Measurements from ENCODE around the gene NCDN. TPM values are rescaled to one million over a fixed set of nuclear protein-coding genes. Genes with fewer than 3 reads are reported as not detected.

The NCDN gene
- total and polyA plus RNA-seq, 2 donors (not counting 1 experiment from before 2014, with no cell fraction given), result 18.1 to 33.2 TPM

DNA sequence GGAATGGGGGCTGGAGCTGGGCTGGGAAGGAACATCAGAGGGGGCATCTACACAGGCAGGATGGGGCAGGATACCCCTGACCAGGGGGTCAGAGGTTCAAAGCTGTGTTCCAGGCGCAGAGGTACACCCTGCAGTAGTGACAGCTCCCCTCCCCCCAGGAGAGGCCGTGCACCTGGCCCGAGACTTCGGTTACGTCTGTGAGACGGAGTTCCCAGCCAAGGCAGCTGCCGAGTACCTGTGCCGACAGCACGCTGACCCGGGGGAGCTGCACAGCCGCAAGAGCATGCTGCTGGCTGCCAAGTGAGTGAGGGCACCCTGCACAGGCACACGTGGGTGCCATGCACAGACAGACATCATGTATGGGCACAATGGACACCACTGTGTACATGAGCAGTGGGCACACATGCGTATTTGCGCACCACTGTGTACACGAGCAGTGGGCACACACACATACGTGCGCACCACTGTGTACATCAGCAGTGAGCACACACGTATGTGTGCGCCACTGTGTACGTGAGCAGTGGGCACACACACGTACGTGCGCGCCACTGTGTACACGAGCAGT, 33.0 kb downstream of the NCDN start:
- Histone ChIP-seq H3K9ac (ENCODE audit: insufficient read depth, low read length) (no peak overlapping the region), H3K36me3 (ENCODE audit: control insufficient read depth, insufficient read depth, low read length) (no peaks in the 10 kb centered on the region), H3K4me2 (ENCODE audit: extremely low read depth, insufficient read depth, low read length) (no peak overlapping the region), H2AFZ (ENCODE audit: low read length) (no peak overlapping the region), H3K4me3 (replicated peaks in 1 of 4; ENCODE audit: control extremely low read depth in 1 of 4, insufficient read depth in 1 of 4, low read depth in 3 of 4, low read length in 4 of 4) (no peak overlapping the region), H3K4me1 (ENCODE audit: control insufficient read depth, extremely low read depth, insufficient read depth, low read length) (no peaks in the 10 kb centered on the region), H4K20me1 (ENCODE audit: control insufficient read depth, extremely low read depth, insufficient read depth, low read length) (no peaks in the 10 kb centered on the region), H3K79me2 (ENCODE audit: control insufficient read depth, insufficient read depth, low read length) (no peaks in the 10 kb centered on the region), H3K9me3 (ENCODE audit: control insufficient read depth, insufficient read depth, low read depth, low read length) (no peaks in the 10 kb centered on the region), H3K27ac (ENCODE audit: insufficient read depth, low read length) (no peak overlapping the region), H3K27me3 (ENCODE audit: control insufficient read depth, insufficient read depth, low read length) (no peaks in the 10 kb centered on the region)
- no peak for TF ChIP-seq EZH2 (IDR thresholded peaks at IDR 0.05; ENCODE audit: low read length, missing control alignments)
- TF ChIP-seq, protein P1, sequence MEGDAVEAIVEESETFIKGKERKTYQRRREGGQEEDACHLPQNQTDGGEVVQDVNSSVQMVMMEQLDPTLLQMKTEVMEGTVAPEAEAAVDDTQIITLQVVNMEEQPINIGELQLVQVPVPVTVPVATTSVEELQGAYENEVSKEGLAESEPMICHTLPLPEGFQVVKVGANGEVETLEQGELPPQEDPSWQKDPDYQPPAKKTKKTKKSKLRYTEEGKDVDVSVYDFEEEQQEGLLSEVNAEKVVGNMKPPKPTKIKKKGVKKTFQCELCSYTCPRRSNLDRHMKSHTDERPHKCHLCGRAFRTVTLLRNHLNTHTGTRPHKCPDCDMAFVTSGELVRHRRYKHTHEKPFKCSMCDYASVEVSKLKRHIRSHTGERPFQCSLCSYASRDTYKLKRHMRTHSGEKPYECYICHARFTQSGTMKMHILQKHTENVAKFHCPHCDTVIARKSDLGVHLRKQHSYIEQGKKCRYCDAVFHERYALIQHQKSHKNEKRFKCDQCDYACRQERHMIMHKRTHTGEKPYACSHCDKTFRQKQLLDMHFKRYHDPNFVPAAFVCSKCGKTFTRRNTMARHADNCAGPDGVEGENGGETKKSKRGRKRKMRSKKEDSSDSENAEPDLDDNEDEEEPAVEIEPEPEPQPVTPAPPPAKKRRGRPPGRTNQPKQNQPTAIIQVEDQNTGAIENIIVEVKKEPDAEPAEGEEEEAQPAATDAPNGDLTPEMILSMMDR (conservative IDR thresholded peaks at IDR 0.05 in 1 of 2, IDR thresholded peaks at IDR 0.05 in 1 of 2; ENCODE audit: low read depth in 1 of 2, low read length in 2 of 2), result no peak
- no peak for DNase-seq (ENCODE audit: low read depth in 2 of 2)

DNA sequence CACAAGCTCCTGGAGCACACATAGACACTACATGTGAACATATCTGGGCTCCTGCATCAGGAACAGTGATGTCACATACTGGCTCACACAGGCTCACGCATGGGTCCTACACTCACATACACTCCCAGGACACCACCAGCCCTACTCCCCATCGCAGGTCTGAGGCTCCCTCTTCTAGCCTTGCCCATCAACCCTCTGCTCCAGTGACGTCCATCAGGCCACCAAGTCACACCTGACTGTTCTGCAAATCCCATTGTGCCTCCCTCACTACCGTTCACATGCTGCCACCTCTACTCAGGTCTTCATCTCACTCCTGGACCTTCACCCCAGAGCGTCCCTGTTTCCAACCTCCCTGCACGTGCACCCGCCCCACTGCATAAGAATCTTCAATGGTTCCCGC, 33.6 kb downstream of the NCDN start:
- no peak for DNase-seq (ENCODE audit: low read depth in 2 of 2)
- Histone ChIP-seq H3K4me1 (ENCODE audit: control insufficient read depth, extremely low read depth, insufficient read depth, low read length) (no peaks in the 10 kb centered on the region), H3K79me2 (ENCODE audit: control insufficient read depth, insufficient read depth, low read length) (no peaks in the 10 kb centered on the region), H3K9me3 (ENCODE audit: control insufficient read depth, insufficient read depth, low read depth, low read length) (no peaks in the 10 kb centered on the region), H3K27ac (ENCODE audit: insufficient read depth, low read length) (no peak overlapping the region), H3K9ac (ENCODE audit: insufficient read depth, low read length) (no peak overlapping the region), H3K4me3 (replicated peaks in 1 of 4; ENCODE audit: control extremely low read depth in 1 of 4, insufficient read depth in 1 of 4, low read depth in 3 of 4, low read length in 4 of 4) (no peak overlapping the region), H3K27me3 (ENCODE audit: control insufficient read depth, insufficient read depth, low read length) (no peaks in the 10 kb centered on the region), H3K36me3 (ENCODE audit: control insufficient read depth, insufficient read depth, low read length) (no peaks in the 10 kb centered on the region), H4K20me1 (ENCODE audit: control insufficient read depth, extremely low read depth, insufficient read depth, low read length) (no peaks in the 10 kb centered on the region), H2AFZ (ENCODE audit: low read length) (no peak overlapping the region), H3K4me2 (ENCODE audit: extremely low read depth, insufficient read depth, low read length) (no peak overlapping the region)
- TF ChIP-seq, protein P1 (conservative IDR thresholded peaks at IDR 0.05 in 1 of 2, IDR thresholded peaks at IDR 0.05 in 1 of 2; ENCODE audit: low read depth in 1 of 2, low read length in 2 of 2), result no peak
- TF ChIP-seq EZH2 (IDR thresholded peaks at IDR 0.05; ENCODE audit: low read length, missing control alignments), result no peak

GRCh38 chr1:35592991-35593769, 35.6 kb downstream of the NCDN start:
- no peak for TF ChIP-seq EZH2 (IDR thresholded peaks at IDR 0.05; ENCODE audit: low read length, missing control alignments)
- TF ChIP-seq, protein P1 (conservative IDR thresholded peaks at IDR 0.05 in 1 of 2, IDR thresholded peaks at IDR 0.05 in 1 of 2; ENCODE audit: low read depth in 1 of 2, low read length in 2 of 2), result no peak
- Histone ChIP-seq H3K36me3 (ENCODE audit: control insufficient read depth, insufficient read depth, low read length) (no peaks in the 10 kb centered on the region), H3K4me2 (ENCODE audit: extremely low read depth, insufficient read depth, low read length) (no peak overlapping the region), H3K4me1 (ENCODE audit: control insufficient read depth, extremely low read depth, insufficient read depth, low read length) (no peaks in the 10 kb centered on the region), H3K9ac (ENCODE audit: insufficient read depth, low read length) (no peak overlapping the region), H3K4me3 (replicated peaks in 1 of 4; ENCODE audit: control extremely low read depth in 1 of 4, insufficient read depth in 1 of 4, low read depth in 3 of 4, low read length in 4 of 4) (no peak overlapping the region), H3K9me3 (ENCODE audit: control insufficient read depth, insufficient read depth, low read depth, low read length) (no peaks in the 10 kb centered on the region), H3K79me2 (ENCODE audit: control insufficient read depth, insufficient read depth, low read length) (no peaks in the 10 kb centered on the region), H4K20me1 (ENCODE audit: control insufficient read depth, extremely low read depth, insufficient read depth, low read length) (no peaks in the 10 kb centered on the region), H3K27ac (ENCODE audit: insufficient read depth, low read length) (no peak overlapping the region), H2AFZ (ENCODE audit: low read length) (no peak overlapping the region), H3K27me3 (ENCODE audit: control insufficient read depth, insufficient read depth, low read length) (no peaks in the 10 kb centered on the region)
- peak; percentile 18 to 44 for DNase-seq (ENCODE audit: low read depth in 2 of 2)

Data from fibroblast of lung (primary cell).